Measurements from ENCODE around the gene NT5C3A.
"Not testable (repeated sequence)": the region's sequence is repeated elsewhere in the genome, so short reads cannot be mapped to it uniquely, and the experiment has no call there.

Gene NT5C3A

GRCh38 chr7:32979902-32980301 is 82.7 kb downstream of the NT5C3A start:
- not testable (repeated sequence) for DNase-seq (ENCODE audit: low read depth, low spot score)

- not testable (repeated sequence) for DNase-seq (ENCODE audit: low read depth, low spot score)
These were observed 83.3 kb downstream of the NT5C3A start for GRCh38 chr7:32979246-32979645.

DNA sequence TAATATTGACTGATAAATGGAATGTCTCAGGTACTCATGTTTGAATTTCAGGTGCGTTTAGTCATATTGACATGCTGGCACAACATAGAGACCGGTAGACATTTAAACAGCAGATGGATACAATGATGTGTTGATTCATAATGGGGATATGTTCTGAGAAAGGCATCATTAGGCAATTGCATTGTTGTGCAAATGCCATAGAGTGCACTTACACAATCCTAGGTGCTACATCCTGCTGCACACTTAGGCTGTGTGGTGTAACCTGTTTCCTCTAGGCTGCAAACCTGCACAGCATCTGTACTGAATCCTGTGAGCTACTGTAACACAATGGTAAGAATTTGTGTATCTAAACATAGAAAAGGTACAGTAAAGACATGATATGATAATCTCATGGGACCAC is 85.4 kb downstream of the NT5C3A start:
- DNase-seq (ENCODE audit: low read depth, low spot score): not testable (repeated sequence)

- DNase-seq (ENCODE audit: low read depth, low spot score): not testable (repeated sequence)
These were observed 90.6 kb downstream of the NT5C3A start for GRCh38 chr7:32971967-32972366.

DNA sequence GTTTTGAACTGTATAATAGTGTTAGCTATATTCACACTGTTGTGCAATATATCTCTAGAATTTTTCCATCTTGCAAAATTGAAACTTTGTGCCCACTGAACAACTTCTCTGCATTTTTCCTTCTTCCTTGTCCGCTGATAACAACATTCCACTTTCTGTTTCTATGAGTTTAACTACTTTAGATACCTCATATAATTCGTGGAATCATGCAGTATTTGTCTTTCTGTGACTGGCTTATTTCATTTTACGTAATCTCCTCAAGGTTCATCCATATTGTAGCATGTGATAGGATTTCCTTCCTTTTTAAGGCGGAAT is 95.4 kb downstream of the NT5C3A start:
- DNase-seq (ENCODE audit: low read depth, low spot score): not testable (repeated sequence)

GRCh38 chr7:32966489-32967267 is 95.9 kb downstream of the NT5C3A start:
- not testable (repeated sequence) for DNase-seq (ENCODE audit: low read depth, low spot score)

DNA sequence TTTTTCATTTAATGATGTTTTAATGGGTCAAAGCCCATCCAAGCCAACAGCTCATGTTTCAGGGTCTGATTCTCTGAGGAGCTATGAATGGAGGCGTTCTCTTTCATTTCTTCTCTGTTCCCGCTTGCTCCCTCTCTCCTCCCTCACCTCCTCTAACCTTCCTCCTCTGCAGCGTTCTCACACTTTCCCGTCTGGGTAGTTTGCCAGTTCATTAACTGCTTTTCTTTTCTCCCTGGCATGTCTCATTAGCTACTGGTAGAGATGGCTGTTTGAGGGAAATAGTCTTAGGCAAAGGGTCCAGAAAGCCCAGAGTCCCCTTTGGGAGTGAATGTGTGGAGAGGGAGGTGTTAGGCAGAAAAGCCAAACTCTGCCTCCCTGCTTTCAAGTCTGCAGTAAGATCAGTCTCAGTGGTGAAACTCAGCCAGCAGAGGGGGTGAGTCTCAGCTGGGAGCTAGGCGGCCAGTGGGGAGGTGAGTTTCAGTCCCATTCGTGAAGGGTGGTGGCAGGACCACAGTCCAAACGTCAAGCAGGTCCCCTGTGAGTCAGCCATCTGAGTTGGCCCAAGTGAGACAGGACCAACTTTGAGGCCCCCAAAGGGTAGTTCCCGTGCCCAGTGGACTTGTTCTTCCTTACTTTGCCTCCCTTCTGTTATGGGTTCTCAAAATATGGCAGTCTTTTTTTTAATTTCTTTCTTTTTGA is 98.0 kb downstream of the NT5C3A start:
- DNase-seq (ENCODE audit: low read depth, low spot score): not testable (repeated sequence)

Data from activated naive CD8-positive, alpha-beta T cell treated with anti-CD3 and anti-CD28 coated beads, Interleukin-2, amount 50 U/mL, for 16 hours (primary cell).